SK-N-MC (cell line): ENCODE data around the gene GPR148.

Experiments used
- FOXP2 ChIP-seq: optimal IDR thresholded peaks from 2 replicates; pipeline ENCODE3; 2011; ENCODE audit warnings: mild to moderate bottlenecking, moderate library complexity; ENCODE audit not compliant: insufficient read depth; ENCODE audit errors: extremely low read length, control extremely low read depth
- POLR2AphosphoS5 ChIP-seq: IDR thresholded peaks from 2 replicates; pipeline ENCODE4 v1.6.1; 2012; ENCODE audit warnings: mild to moderate bottlenecking, low read depth, low read length, borderline replicate concordance

DNA sequence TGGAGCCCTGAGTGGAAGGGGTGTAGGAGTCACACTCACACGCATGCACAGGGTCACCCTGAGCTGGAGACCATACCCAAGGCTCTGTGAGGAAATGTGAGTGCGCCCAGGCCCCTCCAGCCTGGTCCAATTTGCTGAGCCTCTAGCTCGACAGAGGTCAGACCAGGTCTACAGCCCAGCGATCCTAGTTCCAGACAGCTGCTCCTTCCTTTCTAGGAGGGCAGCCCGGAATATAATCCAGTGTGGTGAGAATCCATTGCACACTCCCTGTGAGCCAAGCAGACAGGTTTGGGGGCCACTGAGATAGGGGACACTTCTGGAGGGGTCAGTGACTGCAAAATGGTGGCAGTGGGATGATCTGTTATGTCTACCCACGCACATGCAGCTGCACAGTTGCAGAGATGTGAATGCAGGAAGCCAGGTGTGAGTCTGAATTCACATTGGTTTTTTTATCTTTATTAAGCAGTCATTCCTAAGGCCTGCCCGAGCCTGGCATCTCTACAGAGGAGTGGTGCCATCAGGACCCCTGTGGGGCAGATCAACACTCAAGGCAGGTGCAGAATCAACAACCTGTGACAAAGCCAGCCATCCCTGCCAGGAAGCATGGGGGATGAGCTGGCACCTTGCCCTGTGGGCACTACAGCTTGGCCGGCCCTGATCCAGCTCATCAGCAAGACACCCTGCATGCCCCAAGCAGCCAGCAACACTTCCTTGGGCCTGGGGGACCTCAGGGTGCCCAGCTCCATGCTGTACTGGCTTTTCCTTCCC lies at the start of gene GPR148:
- TF ChIP-seq FOXP2 (no peak), POLR2AphosphoS5 (no peak)
